ENCODE data around the gene SYTL3. TPM values are rescaled to one million over a fixed set of nuclear protein-coding genes. Genes with fewer than 3 reads are reported as not detected.

The SYTL3 gene
- total RNA-seq, 1 donor from 2014 or later: 0.48 TPM

- Mint-ChIP-seq H3K27me3 (ENCODE audit: unreplicated experiment) (peaks cover 16% of the 10 kb centered on the region), H3K27ac (ENCODE audit: unreplicated experiment) (no peak overlapping the region), H3K4me1 (ENCODE audit: unreplicated experiment) (peaks cover 2% of the 10 kb centered on the region), H3K36me3 (ENCODE audit: unreplicated experiment) (no peaks in the 10 kb centered on the region), H3K9me3 (ENCODE audit: unreplicated experiment) (no peaks in the 10 kb centered on the region), H3K4me3 (ENCODE audit: unreplicated experiment) (no peak overlapping the region)
- DNase-seq (ENCODE audit: extremely low spot score, unreplicated experiment): no peak
- TF ChIP-seq CTCF (IDR thresholded peaks at IDR 0.05): peak; percentile 64
Measured at GRCh38 chr6:158660333-158660754, 10.5 kb downstream of the SYTL3 start.

GRCh38 chr6:158661156-158661685 is 11.4 kb downstream of the SYTL3 start:
- Mint-ChIP-seq H3K36me3 (ENCODE audit: unreplicated experiment) (no peaks in the 10 kb centered on the region), H3K27ac (ENCODE audit: unreplicated experiment) (no peak overlapping the region), H3K4me3 (ENCODE audit: unreplicated experiment) (no peak overlapping the region), H3K4me1 (ENCODE audit: unreplicated experiment) (no peaks in the 10 kb centered on the region), H3K27me3 (ENCODE audit: unreplicated experiment) (peaks cover 17% of the 10 kb centered on the region), H3K9me3 (ENCODE audit: unreplicated experiment) (no peaks in the 10 kb centered on the region)
- TF ChIP-seq CTCF (IDR thresholded peaks at IDR 0.05): no peak
- no peak for DNase-seq (ENCODE audit: extremely low spot score, unreplicated experiment)

- H3K4me3 Mint-ChIP-seq (ENCODE audit: unreplicated experiment): no peak overlapping the region
- H3K9me3 Mint-ChIP-seq (ENCODE audit: unreplicated experiment): no peaks in the 10 kb centered on the region
- H3K4me1 Mint-ChIP-seq (ENCODE audit: unreplicated experiment): peaks cover 10% of the 10 kb centered on the region
- TF ChIP-seq CTCF (IDR thresholded peaks at IDR 0.05): no peak
- DNase-seq (ENCODE audit: extremely low spot score, unreplicated experiment): no peak
- no peak overlapping the region for H3K27ac Mint-ChIP-seq (ENCODE audit: unreplicated experiment)
- peaks cover 31% of the 10 kb centered on the region for H3K27me3 Mint-ChIP-seq (ENCODE audit: unreplicated experiment)
- no peaks in the 10 kb centered on the region for H3K36me3 Mint-ChIP-seq (ENCODE audit: unreplicated experiment)
Measured at GRCh38 chr6:158662607-158662953, 12.7 kb downstream of the SYTL3 start.

GRCh38 chr6:158662954-158663624 is 13.2 kb downstream of the SYTL3 start:
- DNase-seq (ENCODE audit: extremely low spot score, unreplicated experiment): no peak
- Mint-ChIP-seq H3K36me3 (ENCODE audit: unreplicated experiment) (no peaks in the 10 kb centered on the region), H3K4me1 (ENCODE audit: unreplicated experiment) (peaks cover 10% of the 10 kb centered on the region), H3K9me3 (ENCODE audit: unreplicated experiment) (no peaks in the 10 kb centered on the region), H3K27me3 (ENCODE audit: unreplicated experiment) (peaks cover 33% of the 10 kb centered on the region), H3K4me3 (ENCODE audit: unreplicated experiment) (no peak overlapping the region), H3K27ac (ENCODE audit: unreplicated experiment) (no peak overlapping the region)
- TF ChIP-seq CTCF (IDR thresholded peaks at IDR 0.05): no peak

- no peak for TF ChIP-seq CTCF (IDR thresholded peaks at IDR 0.05)
- H3K4me3 Mint-ChIP-seq (ENCODE audit: unreplicated experiment): no peak overlapping the region
- no peak for DNase-seq (ENCODE audit: extremely low spot score, unreplicated experiment)
- peaks cover 33% of the 10 kb centered on the region for H3K27me3 Mint-ChIP-seq (ENCODE audit: unreplicated experiment)
- H3K9me3 Mint-ChIP-seq (ENCODE audit: unreplicated experiment): no peaks in the 10 kb centered on the region
- H3K36me3 Mint-ChIP-seq (ENCODE audit: unreplicated experiment): no peaks in the 10 kb centered on the region
- H3K4me1 Mint-ChIP-seq (ENCODE audit: unreplicated experiment): peaks cover 10% of the 10 kb centered on the region
- no peak overlapping the region for H3K27ac Mint-ChIP-seq (ENCODE audit: unreplicated experiment)
Measured at GRCh38 chr6:158663625-158664165, 13.8 kb downstream of the SYTL3 start.

Data from osteocyte (in vitro differentiated cells).